ENCODE data around the gene KMT2B. TPM values are rescaled to one million over a fixed set of nuclear protein-coding genes. Genes with fewer than 3 reads are reported as not detected.

Gene KMT2B
- total and polyA plus RNA-seq, 2 experiments from 2014 or later: 15.8 to 49.8 TPM

DNA sequence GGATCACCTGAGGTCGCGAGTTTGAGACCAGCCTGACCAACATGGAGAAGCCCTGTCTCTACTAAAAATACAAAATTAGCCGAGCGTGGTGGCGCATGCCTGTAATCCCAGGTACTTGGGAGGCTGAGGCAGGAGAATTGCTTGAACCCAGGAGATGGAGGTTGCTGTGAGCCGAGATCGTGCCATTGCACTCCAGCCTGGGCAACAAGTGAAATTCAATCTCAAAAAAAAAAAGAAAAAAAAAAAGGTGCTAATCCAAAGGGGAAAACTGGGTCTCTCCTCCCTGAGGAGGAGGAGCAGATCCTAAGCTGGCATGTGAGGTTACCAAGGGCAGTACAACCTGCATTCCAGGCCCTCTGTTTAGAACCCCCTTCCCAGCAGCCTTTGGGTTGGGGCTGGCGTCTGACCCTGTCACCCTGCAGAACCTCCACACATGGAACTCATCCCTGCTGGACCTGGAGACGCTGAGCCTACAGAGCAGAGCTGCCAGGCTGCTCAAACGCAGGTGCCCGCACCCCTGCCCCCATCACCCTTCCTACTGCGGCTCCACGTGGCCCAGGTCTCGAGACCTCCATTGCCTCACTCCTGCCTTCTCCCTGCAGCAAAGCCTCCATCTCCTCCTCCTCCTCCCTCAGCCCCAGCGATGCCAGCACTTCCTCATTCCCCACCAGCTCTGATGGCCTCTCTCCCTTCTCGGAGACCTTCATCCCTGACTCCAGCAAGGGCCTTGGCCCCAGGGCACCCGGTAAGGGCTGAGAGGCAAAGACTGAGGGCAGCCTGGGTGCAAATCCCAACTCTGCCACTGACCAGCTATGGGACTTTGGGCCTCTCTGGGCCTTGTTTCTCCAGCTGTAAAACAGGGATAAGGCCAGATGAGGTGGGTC, 46.9 kb downstream of the KMT2B start:
- Histone ChIP-seq H3K4me2 (no peak overlapping the region), H2AFZ (no peak overlapping the region), H3K27ac (ENCODE audit: low read depth) (no peak overlapping the region), H3K9me2 (ENCODE audit: insufficient read depth) (no peaks in the 10 kb centered on the region), H3K36me3 (ENCODE audit: insufficient read depth) (peaks cover 6% of the 10 kb centered on the region; the same call in 1 of the 2 replicates), H3K79me2 (replicated peaks; ENCODE audit: insufficient read depth) (peaks cover 2% of the 10 kb centered on the region), H3F3A (replicated peaks; ENCODE audit: low read depth) (peaks cover 7% of the 10 kb centered on the region; the same call in 1 of the 2 replicates), H3K27me3 (ENCODE audit: insufficient read depth) (no peaks in the 10 kb centered on the region), H3K4me1 (ENCODE audit: insufficient read depth) (peaks cover 8% of the 10 kb centered on the region; the same call in 1 of the 2 replicates), H4K20me1 (replicated peaks; ENCODE audit: insufficient read depth) (peaks cover 3% of the 10 kb centered on the region; the same call in 1 of the 2 replicates), H3K4me3 (no peak overlapping the region)
- no peaks in the 10 kb centered on the region for H3K9me3 Mint-ChIP-seq
- peaks cover 40% of the 10 kb centered on the region for H3K36me3 Mint-ChIP-seq (ENCODE audit: low read depth)
- TF ChIP-seq, protein P1, sequence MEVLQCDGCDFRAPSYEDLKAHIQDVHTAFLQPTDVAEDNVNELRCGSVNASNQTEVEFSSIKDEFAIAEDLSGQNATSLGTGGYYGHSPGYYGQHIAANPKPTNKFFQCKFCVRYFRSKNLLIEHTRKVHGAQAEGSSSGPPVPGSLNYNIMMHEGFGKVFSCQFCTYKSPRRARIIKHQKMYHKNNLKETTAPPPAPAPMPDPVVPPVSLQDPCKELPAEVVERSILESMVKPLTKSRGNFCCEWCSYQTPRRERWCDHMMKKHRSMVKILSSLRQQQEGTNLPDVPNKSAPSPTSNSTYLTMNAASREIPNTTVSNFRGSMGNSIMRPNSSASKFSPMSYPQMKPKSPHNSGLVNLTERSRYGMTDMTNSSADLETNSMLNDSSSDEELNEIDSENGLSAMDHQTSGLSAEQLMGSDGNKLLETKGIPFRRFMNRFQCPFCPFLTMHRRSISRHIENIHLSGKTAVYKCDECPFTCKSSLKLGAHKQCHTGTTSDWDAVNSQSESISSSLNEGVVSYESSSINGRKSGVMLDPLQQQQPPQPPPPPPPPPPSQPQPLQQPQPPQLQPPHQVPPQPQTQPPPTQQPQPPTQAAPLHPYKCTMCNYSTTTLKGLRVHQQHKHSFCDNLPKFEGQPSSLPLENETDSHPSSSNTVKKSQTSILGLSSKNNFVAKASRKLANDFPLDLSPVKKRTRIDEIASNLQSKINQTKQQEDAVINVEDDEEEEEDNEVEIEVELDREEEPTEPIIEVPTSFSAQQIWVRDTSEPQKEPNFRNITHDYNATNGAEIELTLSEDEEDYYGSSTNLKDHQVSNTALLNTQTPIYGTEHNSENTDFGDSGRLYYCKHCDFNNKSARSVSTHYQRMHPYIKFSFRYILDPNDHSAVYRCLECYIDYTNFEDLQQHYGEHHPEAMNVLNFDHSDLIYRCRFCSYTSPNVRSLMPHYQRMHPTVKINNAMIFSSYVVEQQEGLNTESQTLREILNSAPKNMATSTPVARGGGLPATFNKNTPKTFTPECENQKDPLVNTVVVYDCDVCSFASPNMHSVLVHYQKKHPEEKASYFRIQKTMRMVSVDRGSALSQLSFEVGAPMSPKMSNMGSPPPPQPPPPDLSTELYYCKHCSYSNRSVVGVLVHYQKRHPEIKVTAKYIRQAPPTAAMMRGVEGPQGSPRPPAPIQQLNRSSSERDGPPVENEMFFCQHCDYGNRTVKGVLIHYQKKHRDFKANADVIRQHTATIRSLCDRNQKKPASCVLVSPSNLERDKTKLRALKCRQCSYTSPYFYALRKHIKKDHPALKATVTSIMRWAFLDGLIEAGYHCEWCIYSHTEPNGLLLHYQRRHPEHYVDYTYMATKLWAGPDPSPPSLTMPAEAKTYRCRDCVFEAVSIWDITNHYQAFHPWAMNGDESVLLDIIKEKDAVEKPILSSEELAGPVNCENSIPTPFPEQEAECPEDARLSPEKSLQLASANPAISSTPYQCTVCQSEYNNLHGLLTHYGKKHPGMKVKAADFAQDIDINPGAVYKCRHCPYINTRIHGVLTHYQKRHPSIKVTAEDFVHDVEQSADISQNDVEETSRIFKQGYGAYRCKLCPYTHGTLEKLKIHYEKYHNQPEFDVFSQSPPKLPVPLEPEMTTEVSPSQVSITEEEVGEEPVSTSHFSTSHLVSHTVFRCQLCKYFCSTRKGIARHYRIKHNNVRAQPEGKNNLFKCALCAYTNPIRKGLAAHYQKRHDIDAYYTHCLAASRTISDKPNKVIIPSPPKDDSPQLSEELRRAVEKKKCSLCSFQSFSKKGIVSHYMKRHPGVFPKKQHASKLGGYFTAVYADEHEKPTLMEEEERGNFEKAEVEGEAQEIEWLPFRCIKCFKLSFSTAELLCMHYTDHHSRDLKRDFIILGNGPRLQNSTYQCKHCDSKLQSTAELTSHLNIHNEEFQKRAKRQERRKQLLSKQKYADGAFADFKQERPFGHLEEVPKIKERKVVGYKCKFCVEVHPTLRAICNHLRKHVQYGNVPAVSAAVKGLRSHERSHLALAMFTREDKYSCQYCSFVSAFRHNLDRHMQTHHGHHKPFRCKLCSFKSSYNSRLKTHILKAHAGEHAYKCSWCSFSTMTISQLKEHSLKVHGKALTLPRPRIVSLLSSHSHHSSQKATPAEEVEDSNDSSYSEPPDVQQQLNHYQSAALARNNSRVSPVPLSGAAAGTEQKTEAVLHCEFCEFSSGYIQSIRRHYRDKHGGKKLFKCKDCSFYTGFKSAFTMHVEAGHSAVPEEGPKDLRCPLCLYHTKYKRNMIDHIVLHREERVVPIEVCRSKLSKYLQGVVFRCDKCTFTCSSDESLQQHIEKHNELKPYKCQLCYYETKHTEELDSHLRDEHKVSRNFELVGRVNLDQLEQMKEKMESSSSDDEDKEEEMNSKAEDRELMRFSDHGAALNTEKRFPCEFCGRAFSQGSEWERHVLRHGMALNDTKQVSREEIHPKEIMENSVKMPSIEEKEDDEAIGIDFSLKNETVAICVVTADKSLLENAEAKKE (CRISPR knock-in tag; IDR thresholded peaks at IDR 0.05): no peak
- TF ChIP-seq EZH2phosphoT487 (IDR thresholded peaks at IDR 0.05; ENCODE audit: unreplicated experiment): no peak
- TF ChIP-seq, protein P2, sequence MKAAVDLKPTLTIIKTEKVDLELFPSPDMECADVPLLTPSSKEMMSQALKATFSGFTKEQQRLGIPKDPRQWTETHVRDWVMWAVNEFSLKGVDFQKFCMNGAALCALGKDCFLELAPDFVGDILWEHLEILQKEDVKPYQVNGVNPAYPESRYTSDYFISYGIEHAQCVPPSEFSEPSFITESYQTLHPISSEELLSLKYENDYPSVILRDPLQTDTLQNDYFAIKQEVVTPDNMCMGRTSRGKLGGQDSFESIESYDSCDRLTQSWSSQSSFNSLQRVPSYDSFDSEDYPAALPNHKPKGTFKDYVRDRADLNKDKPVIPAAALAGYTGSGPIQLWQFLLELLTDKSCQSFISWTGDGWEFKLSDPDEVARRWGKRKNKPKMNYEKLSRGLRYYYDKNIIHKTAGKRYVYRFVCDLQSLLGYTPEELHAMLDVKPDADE (IDR thresholded peaks at IDR 0.05): no peak
- TF ChIP-seq ZNF114 (CRISPR knock-in tag; IDR thresholded peaks at IDR 0.05): no peak
- TF ChIP-seq POLR2AphosphoS5 (IDR thresholded peaks at IDR 0.05; ENCODE audit: low read depth): no peak
- no peak for TF ChIP-seq EZH2 (IDR thresholded peaks at IDR 0.05; ENCODE audit: low read depth, unreplicated experiment)
- no peak for TF ChIP-seq ZNF331 (CRISPR knock-in tag; IDR thresholded peaks at IDR 0.05; ENCODE audit: low read depth)
- no peak for TF ChIP-seq JUNB (IDR thresholded peaks at IDR 0.05; ENCODE audit: unreplicated experiment)
- TF ChIP-seq CREB1 (CRISPR knock-in tag; IDR thresholded peaks at IDR 0.05; ENCODE audit: low read depth): no peak
- TF ChIP-seq, protein P3, sequence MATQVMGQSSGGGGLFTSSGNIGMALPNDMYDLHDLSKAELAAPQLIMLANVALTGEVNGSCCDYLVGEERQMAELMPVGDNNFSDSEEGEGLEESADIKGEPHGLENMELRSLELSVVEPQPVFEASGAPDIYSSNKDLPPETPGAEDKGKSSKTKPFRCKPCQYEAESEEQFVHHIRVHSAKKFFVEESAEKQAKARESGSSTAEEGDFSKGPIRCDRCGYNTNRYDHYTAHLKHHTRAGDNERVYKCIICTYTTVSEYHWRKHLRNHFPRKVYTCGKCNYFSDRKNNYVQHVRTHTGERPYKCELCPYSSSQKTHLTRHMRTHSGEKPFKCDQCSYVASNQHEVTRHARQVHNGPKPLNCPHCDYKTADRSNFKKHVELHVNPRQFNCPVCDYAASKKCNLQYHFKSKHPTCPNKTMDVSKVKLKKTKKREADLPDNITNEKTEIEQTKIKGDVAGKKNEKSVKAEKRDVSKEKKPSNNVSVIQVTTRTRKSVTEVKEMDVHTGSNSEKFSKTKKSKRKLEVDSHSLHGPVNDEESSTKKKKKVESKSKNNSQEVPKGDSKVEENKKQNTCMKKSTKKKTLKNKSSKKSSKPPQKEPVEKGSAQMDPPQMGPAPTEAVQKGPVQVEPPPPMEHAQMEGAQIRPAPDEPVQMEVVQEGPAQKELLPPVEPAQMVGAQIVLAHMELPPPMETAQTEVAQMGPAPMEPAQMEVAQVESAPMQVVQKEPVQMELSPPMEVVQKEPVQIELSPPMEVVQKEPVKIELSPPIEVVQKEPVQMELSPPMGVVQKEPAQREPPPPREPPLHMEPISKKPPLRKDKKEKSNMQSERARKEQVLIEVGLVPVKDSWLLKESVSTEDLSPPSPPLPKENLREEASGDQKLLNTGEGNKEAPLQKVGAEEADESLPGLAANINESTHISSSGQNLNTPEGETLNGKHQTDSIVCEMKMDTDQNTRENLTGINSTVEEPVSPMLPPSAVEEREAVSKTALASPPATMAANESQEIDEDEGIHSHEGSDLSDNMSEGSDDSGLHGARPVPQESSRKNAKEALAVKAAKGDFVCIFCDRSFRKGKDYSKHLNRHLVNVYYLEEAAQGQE (IDR thresholded peaks at IDR 0.05; ENCODE audit: unreplicated experiment): no peak
- TF ChIP-seq, protein P4, sequence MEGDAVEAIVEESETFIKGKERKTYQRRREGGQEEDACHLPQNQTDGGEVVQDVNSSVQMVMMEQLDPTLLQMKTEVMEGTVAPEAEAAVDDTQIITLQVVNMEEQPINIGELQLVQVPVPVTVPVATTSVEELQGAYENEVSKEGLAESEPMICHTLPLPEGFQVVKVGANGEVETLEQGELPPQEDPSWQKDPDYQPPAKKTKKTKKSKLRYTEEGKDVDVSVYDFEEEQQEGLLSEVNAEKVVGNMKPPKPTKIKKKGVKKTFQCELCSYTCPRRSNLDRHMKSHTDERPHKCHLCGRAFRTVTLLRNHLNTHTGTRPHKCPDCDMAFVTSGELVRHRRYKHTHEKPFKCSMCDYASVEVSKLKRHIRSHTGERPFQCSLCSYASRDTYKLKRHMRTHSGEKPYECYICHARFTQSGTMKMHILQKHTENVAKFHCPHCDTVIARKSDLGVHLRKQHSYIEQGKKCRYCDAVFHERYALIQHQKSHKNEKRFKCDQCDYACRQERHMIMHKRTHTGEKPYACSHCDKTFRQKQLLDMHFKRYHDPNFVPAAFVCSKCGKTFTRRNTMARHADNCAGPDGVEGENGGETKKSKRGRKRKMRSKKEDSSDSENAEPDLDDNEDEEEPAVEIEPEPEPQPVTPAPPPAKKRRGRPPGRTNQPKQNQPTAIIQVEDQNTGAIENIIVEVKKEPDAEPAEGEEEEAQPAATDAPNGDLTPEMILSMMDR (conservative IDR thresholded peaks at IDR 0.05; ENCODE audit: low read depth in 2 of 2): no peak
- no peak for TF ChIP-seq NANOG (IDR thresholded peaks at IDR 0.05; ENCODE audit: borderline replicate concordance)
- no peak for TF ChIP-seq STAT1 (IDR thresholded peaks at IDR 0.05; ENCODE audit: unreplicated experiment)
- H3K4me1 Mint-ChIP-seq: peaks cover 10% of the 10 kb centered on the region
- no peak overlapping the region for H3K27ac Mint-ChIP-seq
- H3K27me3 Mint-ChIP-seq (ENCODE audit: insufficient read depth, low read depth, poor library complexity): peaks cover 6% of the 10 kb centered on the region
- H3K4me3 Mint-ChIP-seq: no peak overlapping the region
- DNase-seq (ENCODE audit: low spot score) (no peak), ATAC-seq (no peak)
